ENCODE results near the gene DOCK3.
"Not testable (repeated sequence)": the region's sequence is repeated elsewhere in the genome, so short reads cannot be mapped to it uniquely, and the experiment has no call there.

Gene DOCK3

GRCh38 chr3:50890688-50891344 is 216.1 kb downstream of the DOCK3 start:
- no peak for DNase-seq

- not testable (repeated sequence) for DNase-seq
Observed at GRCh38 chr3:50901097-50901496, 226.4 kb downstream of the DOCK3 start.

- no peak for DNase-seq
Observed at GRCh38 chr3:50912746-50913145, 238.0 kb downstream of the DOCK3 start.

- DNase-seq = no peak
Observed at GRCh38 chr3:50913260-50913659, 238.5 kb downstream of the DOCK3 start.

- not testable (repeated sequence) for DNase-seq
Observed at GRCh38 chr3:50922071-50922470, 247.3 kb downstream of the DOCK3 start.

GRCh38 chr3:50923955-50924354 is 249.2 kb downstream of the DOCK3 start:
- DNase-seq = no peak

- no peak for DNase-seq
Observed at GRCh38 chr3:50924638-50925037, 249.9 kb downstream of the DOCK3 start.

- no peak for DNase-seq
Observed at GRCh38 chr3:50926868-50927267, 252.1 kb downstream of the DOCK3 start.

- DNase-seq = no peak
Observed at GRCh38 chr3:50930371-50931208, 255.9 kb downstream of the DOCK3 start.

GRCh38 chr3:50932918-50933317 is 258.2 kb downstream of the DOCK3 start:
- not testable (repeated sequence) for DNase-seq

- DNase-seq = no peak
Observed at GRCh38 chr3:50936389-50936788, 261.7 kb downstream of the DOCK3 start.

- DNase-seq = no peak
Observed at GRCh38 chr3:50947419-50947818, 272.7 kb downstream of the DOCK3 start.

- peak; percentile 20 for DNase-seq
Observed at GRCh38 chr3:50950591-50950990, 275.9 kb downstream of the DOCK3 start.

- peak; percentile 41 for DNase-seq
Observed at GRCh38 chr3:50953825-50954414, 279.2 kb downstream of the DOCK3 start.

GRCh38 chr3:50961386-50961785 is 286.7 kb downstream of the DOCK3 start:
- peak; percentile 87 for DNase-seq

- peak; percentile 88 for DNase-seq
Observed at GRCh38 chr3:50971487-50971924, 296.8 kb downstream of the DOCK3 start.

GRCh38 chr3:50972029-50972428 is 297.3 kb downstream of the DOCK3 start:
- DNase-seq = peak; percentile 32

- DNase-seq = not testable (repeated sequence)
Observed at GRCh38 chr3:50978586-50978985, 303.9 kb downstream of the DOCK3 start.

GRCh38 chr3:50978991-50979667 is 304.4 kb downstream of the DOCK3 start:
- no peak for DNase-seq

GRCh38 chr3:50982540-50983325 is 308.0 kb downstream of the DOCK3 start:
- no peak for DNase-seq

- no peak for DNase-seq
Observed at GRCh38 chr3:50983887-50984286, 309.2 kb downstream of the DOCK3 start.

- no peak for DNase-seq
Observed at GRCh38 chr3:50985893-50986292, 311.2 kb downstream of the DOCK3 start.

Measured in hematopoietic multipotent progenitor cell treated with erythropoietin and hydrocortisone succinate and interleukin-3 and kit ligand, for 4 days (in vitro differentiated cells).